ENCODE results near the gene TUBGCP2. TPM values are rescaled to one million over a fixed set of nuclear protein-coding genes. Genes with fewer than 3 reads are reported as not detected.

The TUBGCP2 gene, protein sequence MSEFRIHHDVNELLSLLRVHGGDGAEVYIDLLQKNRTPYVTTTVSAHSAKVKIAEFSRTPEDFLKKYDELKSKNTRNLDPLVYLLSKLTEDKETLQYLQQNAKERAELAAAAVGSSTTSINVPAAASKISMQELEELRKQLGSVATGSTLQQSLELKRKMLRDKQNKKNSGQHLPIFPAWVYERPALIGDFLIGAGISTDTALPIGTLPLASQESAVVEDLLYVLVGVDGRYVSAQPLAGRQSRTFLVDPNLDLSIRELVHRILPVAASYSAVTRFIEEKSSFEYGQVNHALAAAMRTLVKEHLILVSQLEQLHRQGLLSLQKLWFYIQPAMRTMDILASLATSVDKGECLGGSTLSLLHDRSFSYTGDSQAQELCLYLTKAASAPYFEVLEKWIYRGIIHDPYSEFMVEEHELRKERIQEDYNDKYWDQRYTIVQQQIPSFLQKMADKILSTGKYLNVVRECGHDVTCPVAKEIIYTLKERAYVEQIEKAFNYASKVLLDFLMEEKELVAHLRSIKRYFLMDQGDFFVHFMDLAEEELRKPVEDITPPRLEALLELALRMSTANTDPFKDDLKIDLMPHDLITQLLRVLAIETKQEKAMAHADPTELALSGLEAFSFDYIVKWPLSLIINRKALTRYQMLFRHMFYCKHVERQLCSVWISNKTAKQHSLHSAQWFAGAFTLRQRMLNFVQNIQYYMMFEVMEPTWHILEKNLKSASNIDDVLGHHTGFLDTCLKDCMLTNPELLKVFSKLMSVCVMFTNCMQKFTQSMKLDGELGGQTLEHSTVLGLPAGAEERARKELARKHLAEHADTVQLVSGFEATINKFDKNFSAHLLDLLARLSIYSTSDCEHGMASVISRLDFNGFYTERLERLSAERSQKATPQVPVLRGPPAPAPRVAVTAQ
- 10 to 100 TPM; 41.1 to 75.7 (median 43.5) TPM for total RNA-seq

GRCh38 chr10:133308421-133309099, at the start of gene TUBGCP2, which contains the start of gene ZNF511:
TUBGCP2 (minus strand) TSS chr10:133308872; CDS start chr10:133302941, 5,931 bp downstream.
ZNF511 (plus strand) TSS chr10:133308914; CDS start chr10:133308944, 30 bp downstream.
- peak; percentile 76 to 97 for DNase-seq (ENCODE audit: low spot score in 2 of 2)
- TF ChIP-seq CTCF (IDR thresholded peaks at IDR 0.05), result no peak
- TF ChIP-seq POLR2A (IDR thresholded peaks at IDR 0.05), result peak in 1 of 2 donors; percentile 52
- WGBS, 2 donors, result 0 to 1% methylated on average over 26 to 49 of the region's 89 CpGs
- intact Hi-C loops (cut with DNase I; ENCODE audit: low total_unique reads), result no loop called here
- H3K4me3 ChIP-seq (ENCODE audit: low read depth, poor library complexity, severe bottlenecking), result peak within 1 kb of the TSS; percentile 88

- DNase-seq (ENCODE audit: low spot score in 2 of 2), result no peak
- 2 to 9% methylated on average over 4 to 26 of the region's 83 CpGs for WGBS, 2 donors
- peak within 1 kb of the TSS; percentile 28 for H3K4me3 ChIP-seq (ENCODE audit: low read depth, poor library complexity, severe bottlenecking)
- intact Hi-C loops (cut with DNase I; ENCODE audit: low total_unique reads), result no loop called here
- TF ChIP-seq CTCF (IDR thresholded peaks at IDR 0.05) (no peak), POLR2A (IDR thresholded peaks at IDR 0.05) (no peak)
These were observed 48.9 kb upstream of the TUBGCP2 start, which contains the start of gene FUOM for GRCh38 chr10:133357285-133358161. FUOM (minus strand) TSS chr10:133358019; CDS start chr10:133358007, 12 bp downstream.

- intact Hi-C loops (cut with DNase I; ENCODE audit: low total_unique reads), result no loop called here
These were observed 48.0 kb upstream of the TUBGCP2 start for GRCh38 chr10:133356549-133357284.

GRCh38 chr10:133355991-133356390, 47.3 kb upstream of the TUBGCP2 start:
- no peak for DNase-seq (ENCODE audit: low spot score in 2 of 2)
- H3K4me3 ChIP-seq (ENCODE audit: low read depth, poor library complexity, severe bottlenecking), result no peak overlapping the region
- 87 to 100% methylated on average over 1 to 3 of the region's 3 CpGs for WGBS, 2 donors
- TF ChIP-seq CTCF (IDR thresholded peaks at IDR 0.05) (no peak), POLR2A (IDR thresholded peaks at IDR 0.05) (no peak)
- intact Hi-C loops (cut with DNase I; ENCODE audit: low total_unique reads), result no loop called here

More at GRCh38 chr10:133356549-133357284, 48.0 kb upstream of the TUBGCP2 start:
- TF ChIP-seq POLR2A (IDR thresholded peaks at IDR 0.05) (no peak), CTCF (IDR thresholded peaks at IDR 0.05) (no peak)
- DNase-seq (ENCODE audit: low spot score in 2 of 2), result no peak
- WGBS, 2 donors, result 53 to 74% methylated on average over 10 to 17 of the region's 27 CpGs
- peak overlapping the region; percentile 28 for H3K4me3 ChIP-seq (ENCODE audit: low read depth, poor library complexity, severe bottlenecking)
